Measurements from ENCODE around the gene ACSL3. TPM values are rescaled to one million over a fixed set of nuclear protein-coding genes. Genes with fewer than 3 reads are reported as not detected.

The ACSL3 gene
- total and polyA plus RNA-seq, 12 donors = 12.7 to 67.2 (median 53.0) TPM

DNA sequence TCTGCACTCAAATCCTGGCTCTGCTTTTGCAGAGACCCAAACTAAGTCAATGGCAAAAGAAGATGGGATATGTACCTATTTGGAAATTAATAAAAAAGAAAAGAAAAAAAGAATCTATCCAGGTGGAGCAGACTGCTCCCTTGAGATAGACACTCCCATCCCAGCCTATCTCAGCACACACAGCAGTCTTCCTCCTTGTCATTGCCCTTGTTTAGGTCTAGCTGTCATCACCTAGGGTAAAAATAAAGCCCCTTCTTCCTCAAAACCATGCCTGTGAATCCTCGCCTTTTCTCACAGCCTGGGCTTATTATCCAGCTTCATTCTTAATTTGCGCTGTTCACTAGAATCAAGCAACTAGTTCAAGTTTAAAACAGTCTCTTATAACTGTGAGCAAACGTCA is 30.7 kb upstream of the ACSL3 start:
- Histone ChIP-seq H3K27me3 (no peaks in the 10 kb centered on the region), H3K9me3 (no peaks in the 10 kb centered on the region), H3K4me1 (no peaks in the 10 kb centered on the region), H3K27ac (no peak overlapping the region), H3K4me3 (no peak overlapping the region), H3K36me3 (no peaks in the 10 kb centered on the region)
- DNase-seq (no peak), ATAC-seq (no peak)
- 62 to 64% methylated on average over 3 of the region's 3 CpGs for WGBS, 2 donors
- TF ChIP-seq, protein P1, sequence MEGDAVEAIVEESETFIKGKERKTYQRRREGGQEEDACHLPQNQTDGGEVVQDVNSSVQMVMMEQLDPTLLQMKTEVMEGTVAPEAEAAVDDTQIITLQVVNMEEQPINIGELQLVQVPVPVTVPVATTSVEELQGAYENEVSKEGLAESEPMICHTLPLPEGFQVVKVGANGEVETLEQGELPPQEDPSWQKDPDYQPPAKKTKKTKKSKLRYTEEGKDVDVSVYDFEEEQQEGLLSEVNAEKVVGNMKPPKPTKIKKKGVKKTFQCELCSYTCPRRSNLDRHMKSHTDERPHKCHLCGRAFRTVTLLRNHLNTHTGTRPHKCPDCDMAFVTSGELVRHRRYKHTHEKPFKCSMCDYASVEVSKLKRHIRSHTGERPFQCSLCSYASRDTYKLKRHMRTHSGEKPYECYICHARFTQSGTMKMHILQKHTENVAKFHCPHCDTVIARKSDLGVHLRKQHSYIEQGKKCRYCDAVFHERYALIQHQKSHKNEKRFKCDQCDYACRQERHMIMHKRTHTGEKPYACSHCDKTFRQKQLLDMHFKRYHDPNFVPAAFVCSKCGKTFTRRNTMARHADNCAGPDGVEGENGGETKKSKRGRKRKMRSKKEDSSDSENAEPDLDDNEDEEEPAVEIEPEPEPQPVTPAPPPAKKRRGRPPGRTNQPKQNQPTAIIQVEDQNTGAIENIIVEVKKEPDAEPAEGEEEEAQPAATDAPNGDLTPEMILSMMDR (IDR thresholded peaks at IDR 0.05) = no peak
- intact Hi-C loops (cut with DNase I) = no loop called here

DNA sequence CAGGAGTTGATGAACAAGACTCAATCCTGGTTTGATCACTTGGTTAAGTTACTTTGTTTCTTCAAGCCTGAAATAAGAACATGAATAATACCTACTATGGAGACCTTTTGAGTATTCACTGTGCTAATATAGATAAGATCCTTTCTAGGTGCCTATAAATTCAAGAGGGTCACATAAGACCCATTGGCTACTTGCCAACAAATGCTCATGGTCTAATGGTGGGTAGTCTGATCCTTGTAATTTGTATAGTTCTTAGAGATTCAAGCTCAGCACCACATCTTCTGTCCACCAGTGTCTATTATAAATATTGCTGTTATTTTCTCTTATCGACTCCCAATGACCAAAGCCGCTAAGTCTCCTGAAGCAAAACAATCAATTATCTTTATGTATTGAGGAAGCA is 27.4 kb upstream of the ACSL3 start:
- 96 to 97% methylated on average over 2 of the region's 2 CpGs for WGBS, 2 donors
- no peaks in the 10 kb centered on the region for H3K9me3 ChIP-seq
- peaks cover 0 to 7% (median 0%) of the 10 kb centered on the region in 9 donors for H3K4me1 ChIP-seq
- no peak for ATAC-seq
- no peak overlapping the region for H3K4me3 ChIP-seq
- H3K27me3 ChIP-seq = no peaks in the 10 kb centered on the region
- H3K36me3 ChIP-seq = no peaks in the 10 kb centered on the region
- DNase-seq = no peak
- H3K27ac ChIP-seq = no peak overlapping the region
- TF ChIP-seq, protein P1 (IDR thresholded peaks at IDR 0.05) = no peak
- intact Hi-C loops (cut with DNase I) = no loop called here

DNA sequence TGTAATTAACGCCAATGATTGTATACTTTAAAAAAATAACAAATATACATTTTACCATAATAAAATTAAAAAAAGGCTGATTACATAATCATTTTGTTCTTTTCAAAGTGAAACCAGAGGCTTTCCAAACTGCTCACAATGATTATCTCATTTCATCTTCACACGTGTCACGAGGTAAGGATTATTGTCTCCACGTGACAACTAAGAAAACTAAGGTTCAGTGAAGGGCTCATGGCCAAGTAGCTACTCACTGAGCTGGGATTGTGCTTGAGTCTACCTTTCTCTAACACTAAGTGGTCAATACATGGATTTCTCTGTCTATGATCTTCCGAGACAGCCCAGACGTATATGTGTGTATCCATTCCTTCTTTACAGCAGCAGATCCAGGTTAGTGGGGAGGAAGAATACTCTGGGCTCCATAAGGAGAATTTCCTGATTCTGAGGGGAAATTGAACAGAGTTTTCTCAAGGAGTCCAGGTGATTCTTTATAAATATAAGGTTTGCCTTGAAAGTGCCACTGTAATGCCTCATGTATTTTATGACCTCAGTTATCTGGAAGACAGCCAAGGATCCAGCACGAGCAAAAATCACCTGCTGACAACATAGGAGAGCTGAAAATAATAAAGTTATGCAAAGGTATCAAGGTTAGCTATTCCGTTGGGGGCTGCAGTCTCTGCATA is 25.6 kb upstream of the ACSL3 start:
- Histone ChIP-seq H3K27ac (no peak overlapping the region), H3K27me3 (no peaks in the 10 kb centered on the region), H3K36me3 (no peaks in the 10 kb centered on the region), H3K9me3 (no peaks in the 10 kb centered on the region), H3K4me1 (peaks cover 0 to 7% (median 0%) of the 10 kb centered on the region in 9 donors), H3K4me3 (no peak overlapping the region)
- ATAC-seq = no peak
- TF ChIP-seq, protein P1 (IDR thresholded peaks at IDR 0.05) = no peak
- intact Hi-C loops (cut with DNase I) = no loop called here
- WGBS, 2 donors = 64 to 66% methylated on average over 8 of the region's 8 CpGs
- DNase-seq = no peak

DNA sequence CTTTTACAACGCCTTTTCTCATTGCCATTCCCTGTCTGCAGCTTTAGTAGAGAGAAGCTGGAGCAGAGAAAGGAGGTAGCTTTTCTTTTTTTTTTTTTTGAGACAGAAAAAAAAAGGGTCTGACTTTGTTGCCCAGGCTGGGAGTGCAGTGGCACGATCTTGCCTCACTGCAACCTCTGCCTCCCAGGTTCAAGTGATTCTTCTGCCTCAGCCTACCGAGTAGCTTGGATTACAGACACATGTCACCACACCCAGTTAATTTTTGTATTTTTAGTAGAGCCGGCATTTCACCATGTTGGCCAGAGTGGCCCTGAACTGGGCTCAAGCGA is 25.0 kb upstream of the ACSL3 start:
- TF ChIP-seq, protein P1 (IDR thresholded peaks at IDR 0.05) = no peak
- ATAC-seq (no peak), DNase-seq (no peak)
- no peaks in the 10 kb centered on the region for H3K27me3 ChIP-seq
- no peaks in the 10 kb centered on the region for H3K9me3 ChIP-seq
- H3K4me1 ChIP-seq = peaks cover 0 to 7% (median 0%) of the 10 kb centered on the region in 9 donors
- no peak overlapping the region for H3K4me3 ChIP-seq
- no peaks in the 10 kb centered on the region for H3K36me3 ChIP-seq
- H3K27ac ChIP-seq = no peak overlapping the region
- intact Hi-C loops (cut with DNase I) = no loop called here
- 86% methylated on average over 5 of the region's 5 CpGs for WGBS, 2 donors

Measured in heart right ventricle (tissue), 16 donors.